CD4-positive, alpha-beta T cell treated with Interleukin-10 for 1 hour (primary cell): Measurements from ENCODE around the gene ALCAM.

Source experiments
- DNase-seq: peaks from one replicate; pipeline ENCODE4 v3.0.0-alpha.2; 2020

ALCAM gene

GRCh38 chr3:105499961-105500360 lies 133.3 kb downstream of the ALCAM start:
- DNase-seq, result no peak

DNA sequence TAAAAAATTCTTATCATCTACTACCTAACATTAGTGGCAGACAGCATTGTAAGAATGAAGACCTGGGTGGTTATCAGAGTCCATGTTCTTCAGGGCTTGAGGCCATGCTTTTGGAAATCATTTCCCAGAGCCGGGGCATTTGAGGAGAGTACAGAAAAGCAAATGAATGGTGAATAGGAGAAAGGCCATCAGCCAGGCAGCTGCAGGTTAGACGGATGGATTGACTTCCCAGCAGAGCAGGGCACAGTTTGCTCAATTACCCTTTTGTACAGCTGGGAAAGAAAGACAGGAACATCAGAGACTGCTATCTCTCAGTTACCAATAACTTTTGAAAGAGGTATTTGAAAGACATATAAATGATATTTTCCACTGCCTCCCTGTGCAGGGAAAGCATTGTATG lies 135.6 kb downstream of the ALCAM start:
- no peak for DNase-seq

DNA sequence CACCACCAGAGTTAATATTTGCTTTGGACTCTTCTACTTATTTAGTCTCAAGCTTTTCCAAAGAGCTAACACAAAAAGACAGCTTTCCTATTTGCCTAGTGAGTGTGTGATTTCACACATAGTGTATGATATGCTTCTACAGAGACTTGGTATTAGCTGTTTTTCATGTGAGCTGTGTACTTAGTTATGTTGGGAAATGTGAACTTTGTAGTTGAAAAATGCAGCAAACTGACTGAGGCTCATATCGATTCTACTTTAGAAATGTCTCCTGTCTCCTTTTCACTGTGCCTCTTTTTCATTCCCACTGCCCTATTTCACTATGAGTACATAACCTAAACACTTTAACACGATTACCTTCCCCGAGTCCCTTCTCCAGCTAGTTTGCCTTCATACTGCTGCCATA lies 136.5 kb downstream of the ALCAM start:
- DNase-seq, result no peak

DNA sequence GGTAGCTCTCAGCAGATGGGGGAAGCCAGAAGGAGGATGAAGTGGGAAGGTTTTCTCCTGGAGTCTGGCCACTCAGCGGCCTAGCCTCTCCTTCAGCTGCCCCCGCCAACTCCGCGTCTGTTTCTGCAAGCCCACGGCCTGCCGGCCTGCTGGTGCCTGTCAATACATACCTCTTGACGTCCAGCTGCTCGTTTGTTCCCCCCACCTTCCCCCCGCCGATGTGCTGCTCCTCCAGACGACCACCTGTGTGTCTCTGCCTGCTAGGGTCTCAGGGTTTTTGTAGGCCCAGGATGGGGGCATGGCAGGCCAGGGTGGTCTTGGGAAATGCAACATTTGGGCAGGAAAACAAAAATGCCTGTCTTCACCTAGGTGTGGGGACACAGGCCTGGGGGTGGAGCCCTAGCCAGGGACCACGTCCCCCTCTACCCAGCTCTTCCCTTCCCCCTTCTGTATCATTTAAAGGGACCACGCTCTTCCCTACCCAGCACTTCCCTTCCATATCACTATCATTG lies 137.8 kb downstream of the ALCAM start:
- DNase-seq, result no peak

- no peak for DNase-seq
Measured at GRCh38 chr3:105505170-105505569, 138.5 kb downstream of the ALCAM start.

GRCh38 chr3:105511031-105511430 lies 144.3 kb downstream of the ALCAM start:
- DNase-seq, result no peak

- DNase-seq, result no peak
Measured at GRCh38 chr3:105512061-105512460, 145.4 kb downstream of the ALCAM start.

GRCh38 chr3:105513042-105513441 lies 146.3 kb downstream of the ALCAM start:
- no peak for DNase-seq

DNA sequence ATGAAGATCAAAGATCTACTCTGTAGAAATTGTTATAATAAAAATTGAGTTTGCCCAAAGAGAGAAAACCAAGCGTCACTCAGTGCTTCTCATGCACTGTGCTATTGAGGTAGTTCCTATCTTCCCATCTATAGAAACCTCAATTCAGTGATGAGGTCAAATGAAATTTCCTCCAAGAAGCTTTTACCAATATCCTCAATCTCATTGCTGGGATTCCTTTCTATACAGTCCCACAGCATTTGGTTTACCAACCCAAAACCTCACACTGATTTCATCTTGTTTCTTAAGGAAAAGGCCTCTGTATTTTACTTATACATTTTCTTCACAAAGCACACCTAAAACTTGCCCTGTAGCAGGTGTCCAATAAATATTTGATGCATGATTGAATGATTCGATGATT lies 147.2 kb downstream of the ALCAM start:
- no peak for DNase-seq

- no peak for DNase-seq
Measured at GRCh38 chr3:105515372-105515771, 148.7 kb downstream of the ALCAM start.

- DNase-seq, result no peak
Measured at GRCh38 chr3:105516972-105517371, 150.3 kb downstream of the ALCAM start.

- no peak for DNase-seq
Measured at GRCh38 chr3:105518203-105518602, 151.5 kb downstream of the ALCAM start.

DNA sequence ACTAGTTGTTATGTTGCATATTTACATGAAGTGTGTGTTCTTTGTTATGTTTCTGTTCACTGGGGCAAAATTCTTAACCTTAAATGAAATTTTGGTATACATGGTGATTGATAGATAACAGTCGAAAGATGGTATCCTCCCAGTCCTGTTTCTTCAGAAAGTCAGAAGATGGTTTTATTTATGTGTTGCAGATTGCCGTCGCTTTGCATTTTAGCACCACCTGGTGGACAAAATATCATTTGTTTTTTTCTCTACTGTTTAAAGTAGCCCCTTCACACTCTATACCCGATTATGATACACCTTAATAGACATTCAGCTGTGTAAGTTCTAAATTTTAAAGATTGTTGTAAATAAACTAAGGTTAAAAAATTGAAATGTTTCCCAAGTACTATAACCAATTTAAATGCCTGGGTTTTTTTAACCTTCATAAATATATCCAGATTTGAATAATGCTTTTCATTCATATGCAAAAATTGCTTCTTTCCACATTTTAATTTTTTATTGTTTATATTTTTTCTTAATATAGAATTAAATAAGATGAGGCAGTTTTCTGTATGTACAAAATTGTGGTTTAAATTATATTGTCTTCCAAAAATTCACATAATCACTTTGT lies 152.2 kb downstream of the ALCAM start:
- peak; percentile 69 for DNase-seq

DNA sequence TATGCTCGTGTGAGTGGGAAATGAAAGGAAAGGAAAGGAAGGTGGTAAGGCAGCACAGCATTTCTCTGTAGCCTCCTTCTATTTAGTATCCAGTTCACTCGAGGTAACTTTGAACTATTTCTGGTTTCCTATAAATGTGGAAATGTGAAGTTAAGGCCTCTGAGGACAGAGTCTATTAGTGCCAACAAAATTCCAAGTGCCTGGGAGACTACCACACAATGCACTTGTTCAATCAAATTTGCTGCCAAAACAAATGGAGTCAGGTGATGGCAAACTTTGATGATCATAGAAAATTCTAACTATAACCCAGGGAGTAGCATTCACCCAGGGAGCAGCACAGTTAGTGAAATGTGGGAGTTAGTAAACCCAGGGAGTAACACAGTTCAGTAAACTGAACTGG lies 155.1 kb downstream of the ALCAM start:
- DNase-seq, result no peak

GRCh38 chr3:105523501-105523900 lies 156.8 kb downstream of the ALCAM start:
- DNase-seq, result no peak

GRCh38 chr3:105525531-105525930 lies 158.8 kb downstream of the ALCAM start:
- DNase-seq, result no peak

GRCh38 chr3:105526360-105527111 lies 159.8 kb downstream of the ALCAM start:
- DNase-seq, result no peak

GRCh38 chr3:105527535-105527934 lies 160.8 kb downstream of the ALCAM start:
- no peak for DNase-seq

DNA sequence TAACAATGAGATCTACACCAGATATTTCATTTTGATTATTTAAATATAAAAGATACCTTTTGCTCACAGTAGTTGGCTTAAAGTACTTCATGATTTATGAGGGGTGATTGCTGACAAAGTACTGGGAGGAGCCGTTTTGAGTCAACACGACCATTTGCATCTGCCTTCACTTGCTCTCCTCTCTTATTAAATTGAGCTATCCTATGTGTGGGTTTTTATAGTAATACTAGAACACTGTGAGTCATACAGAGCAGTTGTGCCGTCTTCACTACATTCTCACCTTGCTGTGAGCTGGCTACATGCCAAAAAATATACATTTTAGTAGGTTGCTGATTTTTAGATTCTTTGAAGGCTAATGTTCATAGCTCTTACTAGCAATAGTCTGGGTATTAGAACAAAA lies 161.2 kb downstream of the ALCAM start:
- DNase-seq, result no peak

DNA sequence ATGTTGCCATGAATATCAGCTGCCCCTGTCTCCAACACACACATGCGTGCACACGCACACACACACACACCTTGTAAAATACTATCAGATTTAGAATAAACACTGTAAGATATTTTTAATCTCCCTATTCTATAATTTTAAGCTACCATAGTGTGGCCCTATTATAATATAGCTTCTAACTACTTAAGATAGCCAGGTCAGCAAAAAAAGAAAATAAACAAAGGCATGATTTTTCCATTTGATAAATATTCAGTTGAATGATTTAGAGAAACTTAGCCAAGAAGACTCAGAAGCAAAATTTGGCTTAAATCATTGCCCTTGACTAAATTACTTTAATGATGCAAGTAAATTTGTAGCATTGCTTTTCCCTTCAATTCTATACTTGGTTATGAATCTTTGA lies 162.2 kb downstream of the ALCAM start:
- no peak for DNase-seq

DNA sequence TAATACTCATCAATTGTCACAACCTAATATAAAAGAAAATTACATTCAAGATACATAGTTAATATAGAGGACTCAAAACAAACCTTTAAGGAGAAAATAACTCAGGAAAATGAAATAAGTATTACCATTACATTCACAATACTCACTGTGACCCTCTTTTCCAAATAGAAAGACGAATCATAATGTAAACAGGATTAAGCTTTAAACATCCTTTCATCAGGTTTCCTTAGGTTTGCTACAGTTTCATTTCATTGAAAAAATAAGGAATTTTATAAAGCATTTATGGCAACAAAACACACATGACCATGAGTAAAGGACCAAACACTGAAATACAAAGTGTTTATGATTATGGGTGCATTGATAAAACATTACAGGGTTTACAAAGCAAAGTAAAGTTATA lies 162.7 kb downstream of the ALCAM start:
- DNase-seq, result no peak

DNA sequence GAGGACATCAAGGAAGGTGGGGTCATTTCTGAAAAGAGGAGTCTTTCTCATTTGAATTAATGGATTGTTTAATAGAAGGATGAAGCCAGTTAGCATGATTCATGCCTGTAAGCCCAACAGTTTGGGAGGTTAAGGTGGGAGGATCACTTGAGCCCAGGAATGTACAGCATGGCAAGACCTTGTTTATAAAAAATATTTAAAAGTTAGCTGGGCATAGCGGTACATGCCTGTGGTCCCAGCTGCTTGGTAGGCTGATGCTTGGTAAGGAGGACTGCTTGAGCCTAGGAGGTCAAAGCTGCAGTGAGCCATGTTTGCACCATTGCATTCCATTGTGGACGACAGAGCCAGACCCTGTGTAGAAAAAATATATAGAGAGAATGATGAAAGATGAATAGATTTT lies 165.5 kb downstream of the ALCAM start:
- DNase-seq, result no peak

- DNase-seq, result no peak
Measured at GRCh38 chr3:105533960-105534359, 167.3 kb downstream of the ALCAM start.

DNA sequence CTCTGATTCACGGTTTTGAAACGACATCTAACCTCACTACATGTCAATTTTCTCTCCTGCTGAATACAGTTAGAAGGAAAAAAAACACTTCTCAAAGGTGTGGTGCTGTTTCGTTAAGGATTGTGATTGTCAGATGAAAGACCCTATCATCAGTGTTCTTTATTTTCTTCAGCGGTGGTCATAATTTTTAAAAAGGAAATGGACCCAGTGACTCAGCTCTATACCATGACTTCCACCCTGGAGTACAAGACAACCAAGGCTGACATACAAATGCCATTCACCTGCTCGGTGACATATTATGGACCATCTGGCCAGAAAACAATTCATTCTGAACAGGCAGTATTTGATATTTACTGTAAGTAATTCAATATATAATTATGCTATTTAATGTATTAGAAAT lies 167.8 kb downstream of the ALCAM start:
- DNase-seq, result no peak
